Neuronal stem cell (in vitro differentiated cells): ENCODE results near the gene P2RY12.
A peak's percentile ranks its signal among the peaks of the same experiment; 100 is the strongest.

Experiments used
- DNase-seq: peaks from one replicate; pipeline ENCODE4 v3.0.0-alpha.2; 2013; ENCODE audit warnings: low spot score
- H2AFZ ChIP-seq: one replicate; pipeline ENCODE4 v1.6.1; 2013; ENCODE audit warnings: mild to moderate bottlenecking, low read length, inconsistent platforms
- H2AK5ac ChIP-seq: 2 replicates; pipeline ENCODE4 v1.6.1; 2013; ENCODE audit warnings: low read depth, mild to moderate bottlenecking, inconsistent platforms, low read length, moderate library complexity, mixed read lengths
- H2BK120ac ChIP-seq: 2 replicates; pipeline ENCODE4 v1.6.1; 2013; ENCODE audit warnings: low read depth, mild to moderate bottlenecking, inconsistent platforms, low read length, moderate library complexity, mixed read lengths
- H2BK12ac ChIP-seq: one replicate; pipeline ENCODE4 v1.6.1; 2013; ENCODE audit warnings: low read length, inconsistent platforms
- H2BK15ac ChIP-seq: 2 replicates; pipeline ENCODE4 v1.6.1; 2013; ENCODE audit warnings: mild to moderate bottlenecking, low read length, inconsistent platforms, mixed read lengths
- H2BK5ac ChIP-seq: one replicate; pipeline ENCODE4 v1.6.1; 2013; ENCODE audit warnings: inconsistent platforms, mild to moderate bottlenecking, low read length, moderate library complexity
- H3K14ac ChIP-seq: one replicate; pipeline ENCODE4 v1.6.1; 2013; ENCODE audit warnings: low read length, inconsistent platforms
- H3K18ac ChIP-seq: 2 replicates; pipeline ENCODE4 v1.6.1; 2013; ENCODE audit warnings: low read length, inconsistent platforms
- H3K23ac ChIP-seq: 2 replicates; pipeline ENCODE4 v1.6.1; 2013; ENCODE audit warnings: low read depth, mild to moderate bottlenecking, mixed read lengths, low read length, inconsistent platforms; ENCODE audit not compliant: poor library complexity
- H3K27ac ChIP-seq: replicated peaks from 3 replicates; pipeline ENCODE4 v1.5.1; 2013; ENCODE audit warnings: low read length, inconsistent platforms
- H3K27me3 ChIP-seq, 3 experiments: 2 replicates each; pipeline ENCODE4 v1.6.1; 2013; ENCODE audit warnings: low read length in 3 of 3, mild to moderate bottlenecking in 2 of 3, inconsistent platforms in 1 of 3, low read depth in 1 of 3, mixed read lengths in 1 of 3, moderate library complexity in 1 of 3; ENCODE audit not compliant: control insufficient read depth in 3 of 3, insufficient read depth in 3 of 3
- H3K36me3 ChIP-seq, 2 donors: replicated peaks in 1 of 2; 2 replicates each; pipeline ENCODE4 v1.6.1; 2013; ENCODE audit warnings: low read length in 2 of 2; ENCODE audit not compliant: control insufficient read depth in 2 of 2, insufficient read depth in 2 of 2
- H3K4ac ChIP-seq: 2 replicates; pipeline ENCODE4 v1.6.1; 2013; ENCODE audit warnings: inconsistent platforms, mild to moderate bottlenecking, low read length, moderate library complexity
- H3K4me1 ChIP-seq, 2 donors: 1 replicate in 1 of 2; 2 replicates in 1 of 2; pipeline ENCODE4 v1.6.1; 2013; ENCODE audit warnings: low read length in 2 of 2, low read depth in 1 of 2; ENCODE audit not compliant: control insufficient read depth in 2 of 2, insufficient read depth in 1 of 2
- H3K4me2 ChIP-seq: one replicate; pipeline ENCODE4 v1.6.1; 2013; ENCODE audit warnings: mild to moderate bottlenecking, low read length, inconsistent platforms; ENCODE audit not compliant: insufficient read depth, poor library complexity, severe bottlenecking
- H3K4me3 ChIP-seq, 2 donors: 2 replicates each; pipeline ENCODE4 v1.5.1; 2013; ENCODE audit warnings: low read length in 2 of 2, mild to moderate bottlenecking in 2 of 2, inconsistent platforms in 1 of 2, moderate library complexity in 1 of 2
- H3K79me1 ChIP-seq: one replicate; pipeline ENCODE4 v1.6.1; 2013; ENCODE audit warnings: low read depth, mild to moderate bottlenecking, inconsistent platforms, low read length, moderate library complexity
- H3K9ac ChIP-seq: one replicate; pipeline ENCODE4 v1.6.1; 2013; ENCODE audit warnings: mild to moderate bottlenecking, low read depth, low read length, inconsistent platforms; ENCODE audit not compliant: poor library complexity
- H3K9me3 ChIP-seq, 2 donors: replicated peaks in 1 of 2; 2 replicates each; pipeline versions ENCODE3 to v1.6.1; 2013; ENCODE audit warnings: low read length in 2 of 2, mild to moderate bottlenecking in 2 of 2, inconsistent platforms in 1 of 2, low read depth in 1 of 2, mixed read lengths in 1 of 2, moderate library complexity in 1 of 2; ENCODE audit not compliant: control insufficient read depth in 2 of 2, insufficient read depth in 1 of 2
- H4K8ac ChIP-seq: one replicate; pipeline ENCODE4 v1.6.1; 2013; ENCODE audit warnings: low read depth, mild to moderate bottlenecking, inconsistent platforms, low read length, moderate library complexity
- H4K91ac ChIP-seq: one replicate; pipeline ENCODE4 v1.6.1; 2013; ENCODE audit warnings: low read length, low read depth, mild to moderate bottlenecking, inconsistent platforms; ENCODE audit not compliant: poor library complexity
- WGBS, 2 donors: extraction: QIAGEN DNeasy Blood & Tissue Kit; methylation state at CpG; one replicate each; pipeline ENCODE4 v1.1.7; 2013; ENCODE audit warnings: missing lambda C conversion rate in 2 of 2, mixed read lengths in 1 of 2; ENCODE audit not compliant: insufficient read length in 2 of 2, insufficient replicate concordance in 1 of 2; ENCODE audit errors: extremely low coverage in 2 of 2; 5-methylcytosine and 5-hydroxymethylcytosine counted together

The P2RY12 gene

GRCh38 chr3:151383956-151384355 lies 597 bp downstream of the P2RY12 start:
- no peak overlapping the region for H2AFZ ChIP-seq
- H2BK12ac ChIP-seq: no peak overlapping the region
- H3K9me3 ChIP-seq: no peaks in the 10 kb centered on the region
- no peak overlapping the region for H3K4ac ChIP-seq
- no peak overlapping the region for H4K91ac ChIP-seq
- no peak overlapping the region for H3K4me2 ChIP-seq
- no peak overlapping the region for H3K18ac ChIP-seq
- no peak for DNase-seq
- no peak overlapping the region for H2BK5ac ChIP-seq
- no peak overlapping the region for H3K23ac ChIP-seq
- no peak overlapping the region for H3K4me3 ChIP-seq
- no peaks in the 10 kb centered on the region for H3K79me1 ChIP-seq
- no peaks in the 10 kb centered on the region for H3K27me3 ChIP-seq
- H3K27ac ChIP-seq: no peak overlapping the region
- H3K4me1 ChIP-seq: no peaks in the 10 kb centered on the region
- no peak overlapping the region for H3K14ac ChIP-seq
- H2BK120ac ChIP-seq: no peak overlapping the region
- H2BK15ac ChIP-seq: no peak overlapping the region
- no CpG with 5 or more reads among the region's 3 CpGs for WGBS, 2 donors
- H4K8ac ChIP-seq: no peak overlapping the region
- H3K36me3 ChIP-seq: peaks cover 5 to 15% of the 10 kb centered on the region in 2 donors
- no peak overlapping the region for H2AK5ac ChIP-seq
- no peak overlapping the region for H3K9ac ChIP-seq

GRCh38 chr3:151383111-151383510 lies 1.4 kb downstream of the P2RY12 start:
- H3K79me1 ChIP-seq: no peaks in the 10 kb centered on the region
- H2AK5ac ChIP-seq: no peak overlapping the region
- no peaks in the 10 kb centered on the region for H3K27me3 ChIP-seq
- H3K36me3 ChIP-seq: peaks cover 4 to 15% of the 10 kb centered on the region in 2 donors
- no peak overlapping the region for H2BK120ac ChIP-seq
- no peak for DNase-seq
- WGBS, 2 donors: no CpG with 5 or more reads among the region's 2 CpGs
- no peak overlapping the region for H3K9ac ChIP-seq
- H2BK5ac ChIP-seq: no peak overlapping the region
- H3K4me1 ChIP-seq: no peaks in the 10 kb centered on the region
- H3K18ac ChIP-seq: no peak overlapping the region
- H3K4me3 ChIP-seq: no peak overlapping the region
- no peak overlapping the region for H4K91ac ChIP-seq
- H3K14ac ChIP-seq: no peak overlapping the region
- no peak overlapping the region for H4K8ac ChIP-seq
- no peak overlapping the region for H3K4me2 ChIP-seq
- H3K27ac ChIP-seq: no peak overlapping the region
- no peaks in the 10 kb centered on the region for H3K9me3 ChIP-seq
- H2BK15ac ChIP-seq: no peak overlapping the region
- no peak overlapping the region for H3K23ac ChIP-seq
- H2BK12ac ChIP-seq: no peak overlapping the region
- no peak overlapping the region for H3K4ac ChIP-seq
- H2AFZ ChIP-seq: no peak overlapping the region

- H3K4me1 ChIP-seq: no peaks in the 10 kb centered on the region
- no peak overlapping the region for H2AFZ ChIP-seq
- no peak overlapping the region for H2BK120ac ChIP-seq
- H3K36me3 ChIP-seq: peaks cover 0 to 11% of the 10 kb centered on the region in 2 donors
- H3K23ac ChIP-seq: no peak overlapping the region
- H2AK5ac ChIP-seq: no peak overlapping the region
- H3K9ac ChIP-seq: no peak overlapping the region
- H3K9me3 ChIP-seq: no peaks in the 10 kb centered on the region
- H3K4me2 ChIP-seq: no peak overlapping the region
- no peak overlapping the region for H4K8ac ChIP-seq
- no peak overlapping the region for H2BK5ac ChIP-seq
- WGBS, 2 donors: no CpG with 5 or more reads among the region's 5 CpGs
- no peak overlapping the region for H4K91ac ChIP-seq
- no peak overlapping the region for H3K4me3 ChIP-seq
- no peak overlapping the region for H3K14ac ChIP-seq
- H3K4ac ChIP-seq: no peak overlapping the region
- H2BK12ac ChIP-seq: no peak overlapping the region
- no peak overlapping the region for H3K27ac ChIP-seq
- no peaks in the 10 kb centered on the region for H3K27me3 ChIP-seq
- no peak overlapping the region for H3K18ac ChIP-seq
- no peak overlapping the region for H2BK15ac ChIP-seq
- no peak for DNase-seq
- H3K79me1 ChIP-seq: no peaks in the 10 kb centered on the region
These were observed 1.9 kb downstream of the P2RY12 start for GRCh38 chr3:151382671-151383070.

- H3K4me3 ChIP-seq: no peak overlapping the region
- H3K4me1 ChIP-seq: no peaks in the 10 kb centered on the region
- no peaks in the 10 kb centered on the region for H3K27me3 ChIP-seq
- no peak overlapping the region for H4K91ac ChIP-seq
- H3K9me3 ChIP-seq: no peaks in the 10 kb centered on the region
- H2AFZ ChIP-seq: no peak overlapping the region
- no peak overlapping the region for H2BK15ac ChIP-seq
- no peak overlapping the region for H3K23ac ChIP-seq
- H2BK5ac ChIP-seq: no peak overlapping the region
- no peak overlapping the region for H2AK5ac ChIP-seq
- no peak overlapping the region for H4K8ac ChIP-seq
- H3K79me1 ChIP-seq: no peaks in the 10 kb centered on the region
- no peak overlapping the region for H3K18ac ChIP-seq
- DNase-seq: peak; percentile 11
- no peak overlapping the region for H3K4me2 ChIP-seq
- no CpG with 5 or more reads among the region's 4 CpGs for WGBS, 2 donors
- no peak overlapping the region for H3K4ac ChIP-seq
- no peak overlapping the region for H3K27ac ChIP-seq
- no peak overlapping the region for H3K14ac ChIP-seq
- H3K36me3 ChIP-seq: peaks cover 0 to 8% of the 10 kb centered on the region in 2 donors
- H2BK12ac ChIP-seq: no peak overlapping the region
- H3K9ac ChIP-seq: no peak overlapping the region
- H2BK120ac ChIP-seq: no peak overlapping the region
These were observed 5.3 kb downstream of the P2RY12 start for GRCh38 chr3:151379083-151379734.
